ENCODE measurements around the gene PRMT6.
"Not testable (repeated sequence)": the region's sequence is repeated elsewhere in the genome, so short reads cannot be mapped to it uniquely, and the experiment has no call there.

The PRMT6 gene

DNA sequence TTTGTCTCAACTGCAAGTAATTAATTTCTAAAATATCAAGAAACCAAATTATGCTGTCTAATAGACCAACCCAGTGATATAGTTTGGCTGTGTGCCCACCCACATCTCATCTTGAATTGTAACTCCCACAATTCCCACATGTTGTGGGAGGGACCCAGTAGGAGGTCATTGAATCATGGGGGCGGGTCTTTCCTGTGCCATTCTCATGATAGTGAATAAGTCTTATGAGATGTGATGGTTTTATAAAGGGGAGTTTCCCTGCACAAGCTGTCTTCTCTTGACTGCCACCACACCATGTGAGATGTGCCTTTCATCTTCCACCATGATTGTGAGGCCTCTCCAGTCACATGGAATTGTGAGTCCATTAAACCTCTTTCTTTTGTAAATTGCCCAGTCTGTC is 36.9 kb downstream of the PRMT6 start:
- DNase-seq (ENCODE audit: low read depth in 2 of 2), result not testable (repeated sequence)

DNA sequence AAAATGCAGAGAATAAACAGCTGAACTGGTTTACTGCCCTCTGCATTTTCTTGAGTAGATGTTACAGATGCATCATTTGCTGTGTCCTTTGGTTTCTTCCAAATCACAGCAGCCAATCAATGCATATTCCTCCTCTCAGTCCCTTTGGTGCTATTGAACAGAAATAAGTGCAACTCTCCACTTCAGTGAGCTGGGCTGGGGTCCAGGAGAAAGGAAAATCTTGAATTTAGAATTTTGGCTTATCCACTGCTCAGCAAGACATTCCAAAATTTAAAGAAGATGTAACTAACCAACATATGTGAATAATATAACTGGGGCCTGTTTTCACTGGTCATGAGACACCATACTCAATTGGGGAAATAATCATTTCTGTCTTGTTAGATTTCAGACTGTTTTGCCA is 39.2 kb downstream of the PRMT6 start:
- no peak for DNase-seq (ENCODE audit: low read depth in 2 of 2)

DNA sequence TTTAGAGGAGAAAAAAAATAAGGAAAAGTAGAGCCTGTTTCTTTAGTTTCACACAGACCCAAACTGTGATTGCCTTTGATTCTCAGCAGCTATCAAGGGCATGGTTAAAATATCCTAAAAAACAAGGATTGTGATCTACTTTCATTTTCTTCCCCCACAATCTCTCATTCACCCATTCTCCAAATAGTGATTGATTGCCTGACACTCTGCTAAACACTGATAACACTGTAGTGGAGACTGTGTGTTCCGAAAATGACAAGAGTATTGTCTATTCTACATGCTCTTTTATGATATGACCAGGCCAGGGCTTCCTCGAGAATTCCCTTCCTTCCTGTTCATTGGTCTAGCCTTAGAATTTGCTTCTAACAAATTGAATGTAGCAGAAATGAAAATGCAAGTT is 40.2 kb downstream of the PRMT6 start:
- DNase-seq (ENCODE audit: low read depth in 2 of 2), result no peak

DNA sequence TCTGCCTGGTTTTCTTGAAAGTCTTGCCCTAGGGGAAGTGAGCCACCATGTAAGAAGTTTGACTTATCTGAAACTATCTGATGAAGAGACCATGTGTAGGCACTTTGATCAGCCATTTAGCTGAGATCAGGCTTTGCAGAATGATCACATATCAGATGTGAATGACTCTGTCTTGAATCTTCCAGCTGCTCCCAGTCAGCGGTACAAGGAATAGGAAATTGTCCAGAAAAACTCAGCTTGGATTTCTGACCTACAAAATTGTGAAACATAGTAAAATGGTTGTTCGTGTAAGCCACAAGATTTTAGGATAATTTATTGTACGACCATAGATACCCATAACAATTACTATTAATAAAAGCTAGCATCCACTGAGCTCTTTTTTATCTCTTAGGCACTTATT is 42.5 kb downstream of the PRMT6 start:
- DNase-seq (ENCODE audit: low read depth in 2 of 2), result no peak

DNA sequence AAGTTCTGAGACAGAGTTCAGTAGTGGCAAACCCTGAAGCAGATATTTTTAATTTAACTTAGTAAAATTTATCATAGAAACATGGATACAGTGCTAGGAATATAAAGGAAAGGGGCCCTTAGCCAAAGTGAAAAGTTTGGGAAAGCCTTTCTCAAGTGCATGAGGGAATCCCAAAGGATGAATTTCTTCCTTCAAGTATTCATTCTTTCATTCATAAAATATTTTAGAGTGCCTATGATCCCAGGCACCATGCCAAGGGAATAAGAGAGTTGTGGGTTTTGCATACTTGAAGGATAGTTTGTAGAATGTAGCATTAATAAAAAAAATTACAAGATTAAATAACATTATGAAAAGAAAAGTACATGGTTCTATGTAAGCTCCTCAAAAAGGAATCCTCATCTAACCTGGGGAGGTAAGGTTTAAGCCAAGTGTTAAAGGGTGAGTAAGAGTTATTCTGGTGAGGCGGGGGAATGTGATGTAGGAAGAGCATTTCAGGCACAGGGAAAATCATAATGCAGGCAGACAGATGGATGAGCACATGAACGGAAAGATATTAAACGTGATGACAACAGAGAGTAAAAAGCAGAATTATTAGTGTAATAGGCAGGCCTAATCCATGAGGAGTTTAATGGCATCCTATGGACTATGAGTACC is 44.0 kb downstream of the PRMT6 start:
- no peak for DNase-seq (ENCODE audit: low read depth in 2 of 2)

DNA sequence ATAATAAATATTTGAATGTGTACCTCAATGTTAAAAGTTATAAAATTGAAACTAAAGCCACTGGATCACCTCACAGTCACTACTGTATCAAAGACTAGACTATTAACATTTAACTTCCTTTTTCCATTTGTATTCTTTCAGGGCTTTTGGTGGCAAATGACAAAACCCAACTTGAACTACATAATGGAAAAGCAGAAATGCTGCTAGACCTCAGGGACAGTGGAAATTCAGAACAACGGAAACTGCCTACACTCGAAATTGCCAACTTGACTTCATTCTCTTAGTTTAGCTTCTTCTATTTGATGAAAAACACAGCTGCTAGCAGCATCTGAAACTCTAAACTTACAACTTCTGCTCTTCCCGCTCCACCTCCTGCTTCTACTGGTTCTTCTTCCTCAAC is 49.4 kb downstream of the PRMT6 start:
- DNase-seq (ENCODE audit: low read depth in 2 of 2), result no peak

Data from stimulated activated CD4-positive, alpha-beta T cell treated with anti-CD3 and anti-CD28 coated beads, Interleukin-15, amount 100 ng/mL, for 48 hours (primary cell).